Right atrium auricular region (tissue), 2 donors: ENCODE data around the gene MAN1C1. TPM values are rescaled to one million over a fixed set of nuclear protein-coding genes. Genes with fewer than 3 reads are reported as not detected.

Experiments
- DNase-seq: peaks from one replicate; pipeline ENCODE4 v3.0.0-alpha.2; 2019; ENCODE audit warnings: low spot score
- H3K27ac ChIP-seq, 2 donors: fragments of 200-600 bp; sonication (generic); 1 replicate in 1 of 2; 2 replicates in 1 of 2; pipeline ENCODE4 v1.5.1; 2016 to 2019
- H3K27me3 ChIP-seq, 2 donors: fragments of 200-600 bp; sonication (generic); one replicate each; pipeline versions ENCODE4 v1.5.1 to v1.6.0; 2017 to 2019
- H3K36me3 ChIP-seq: fragments of 200-600 bp; sonication (generic); one replicate; pipeline ENCODE4 v1.5.1; 2016
- H3K4me1 ChIP-seq, 2 donors: fragments of 200-600 bp; sonication (generic); one replicate each; pipeline versions ENCODE4 v1.5.1 to v1.6.0; 2017 to 2019
- H3K4me3 ChIP-seq, 2 donors: fragments of 200-600 bp; sonication (generic); 1 replicate in 1 of 2; 2 replicates in 1 of 2; pipeline ENCODE4 v1.5.1; 2017 to 2019; ENCODE audit warnings: mild to moderate bottlenecking in 1 of 2, moderate library complexity in 1 of 2
- H3K9me3 ChIP-seq, 2 donors: fragments of 200-600 bp; sonication (generic); one replicate each; pipeline ENCODE4 v1.5.1; 2019
- CTCF ChIP-seq, 2 donors: fragments of 200-600 bp; sonication (generic); IDR thresholded peaks; one replicate each; pipeline ENCODE4 v1.5.1; 2019; ENCODE audit warnings: antibody characterized with exemption in 2 of 2
- total RNA-seq, 2 donors: library from RNA; depleted of rRNA; stranded (reverse); fragments of >200 nt; gene quantifications; one replicate each; pipeline ENCODE4 v1.1.0, GENCODE V29; 2016

MAN1C1 gene
- total RNA-seq, 2 donors from 2014 or later, result 9.4 to 13.6 TPM

- Histone ChIP-seq H3K27ac (no peak overlapping the region), H3K27me3 (no peaks in the 10 kb centered on the region), H3K4me1 (peaks cover 0 to 24% of the 10 kb centered on the region in 2 donors), H3K9me3 (no peaks in the 10 kb centered on the region), H3K4me3 (no peak overlapping the region), H3K36me3 (no peaks in the 10 kb centered on the region)
- TF ChIP-seq CTCF (IDR thresholded peaks at IDR 0.05), result no peak
- no peak for DNase-seq
Measured at GRCh38 chr1:25689686-25690381, 73.2 kb downstream of the MAN1C1 start.

GRCh38 chr1:25690396-25690956 lies 73.9 kb downstream of the MAN1C1 start:
- H3K4me1 ChIP-seq, result peaks cover 0 to 31% of the 10 kb centered on the region in 2 donors
- TF ChIP-seq CTCF (IDR thresholded peaks at IDR 0.05), result no peak
- H3K4me3 ChIP-seq, result no peak overlapping the region
- H3K27ac ChIP-seq, result no peak overlapping the region
- H3K36me3 ChIP-seq, result no peaks in the 10 kb centered on the region
- no peaks in the 10 kb centered on the region for H3K9me3 ChIP-seq
- no peak for DNase-seq
- H3K27me3 ChIP-seq, result no peaks in the 10 kb centered on the region

GRCh38 chr1:25691211-25691610 lies 74.6 kb downstream of the MAN1C1 start:
- H3K27ac ChIP-seq, result no peak overlapping the region
- H3K4me3 ChIP-seq, result no peak overlapping the region
- no peaks in the 10 kb centered on the region for H3K27me3 ChIP-seq
- no peaks in the 10 kb centered on the region for H3K9me3 ChIP-seq
- no peaks in the 10 kb centered on the region for H3K36me3 ChIP-seq
- no peak for DNase-seq
- H3K4me1 ChIP-seq, result peaks cover 0 to 38% of the 10 kb centered on the region in 2 donors
- TF ChIP-seq CTCF (IDR thresholded peaks at IDR 0.05), result no peak

GRCh38 chr1:25692560-25692959 lies 76.0 kb downstream of the MAN1C1 start:
- Histone ChIP-seq H3K4me1 (peaks cover 0 to 49% of the 10 kb centered on the region in 2 donors), H3K27ac (no peak overlapping the region), H3K36me3 (no peaks in the 10 kb centered on the region), H3K27me3 (no peaks in the 10 kb centered on the region), H3K4me3 (no peak overlapping the region), H3K9me3 (no peaks in the 10 kb centered on the region)
- DNase-seq, result no peak
- TF ChIP-seq CTCF (IDR thresholded peaks at IDR 0.05), result peak in 1 of 2 donors; percentile 51

GRCh38 chr1:25694167-25695007 lies 77.8 kb downstream of the MAN1C1 start:
- no peak for TF ChIP-seq CTCF (IDR thresholded peaks at IDR 0.05)
- Histone ChIP-seq H3K9me3 (no peaks in the 10 kb centered on the region), H3K27ac (peak overlapping the region; percentile 74 to 76), H3K4me1 (peaks cover 0 to 57% of the 10 kb centered on the region in 2 donors), H3K27me3 (no peaks in the 10 kb centered on the region), H3K4me3 (no peak overlapping the region), H3K36me3 (no peaks in the 10 kb centered on the region)
- no peak for DNase-seq
